ENCODE data around the gene FAM117B. TPM values are rescaled to one million over a fixed set of nuclear protein-coding genes. Genes with fewer than 3 reads are reported as not detected.

The FAM117B gene
- total RNA-seq, 3 donors from 2014 or later (not counting 1 experiment from before 2014, with no cell fraction given): 11.6 to 14.2 (median 13.1) TPM

- Histone ChIP-seq H3K4me3 (ENCODE audit: low read length) (no peak overlapping the region), H3K4me1 (ENCODE audit: control insufficient read depth, insufficient read depth, low read length) (no peaks in the 10 kb centered on the region), H3K36me3 (ENCODE audit: control insufficient read depth, insufficient read depth, low read length) (peaks cover 15% of the 10 kb centered on the region), H3K27me3 (ENCODE audit: control insufficient read depth, insufficient read depth, low read length) (no peaks in the 10 kb centered on the region), H3K9me3 (ENCODE audit: control insufficient read depth, insufficient read depth, low read length) (no peaks in the 10 kb centered on the region), H3K27ac (ENCODE audit: low read length) (no peak overlapping the region)
- DNase-seq (no peak), ATAC-seq (no peak)
- Mint-ChIP-seq H3K36me3 (peaks cover 8% of the 10 kb centered on the region), H3K27ac (no peak overlapping the region), H3K4me1 (peaks cover 0 to 7% of the 10 kb centered on the region in 2 donors), H3K9me3 (no peaks in the 10 kb centered on the region), H3K4me3 (no peak overlapping the region), H3K27me3 (ENCODE audit: low read depth in 2 of 2) (no peaks in the 10 kb centered on the region)
- TF ChIP-seq CTCF (IDR thresholded peaks at IDR 0.05): no peak
- WGBS (ENCODE audit: insufficient coverage): no CpG with 5 or more reads among the region's 2 CpGs
- intact Hi-C loops (cut with micrococcal nuclease): no loop called here
Measured at GRCh38 chr2:202778217-202778616, 143.4 kb downstream of the FAM117B start.

- Histone ChIP-seq H3K27ac (ENCODE audit: low read length) (no peak overlapping the region), H3K27me3 (ENCODE audit: control insufficient read depth, insufficient read depth, low read length) (no peaks in the 10 kb centered on the region), H3K9me3 (ENCODE audit: control insufficient read depth, insufficient read depth, low read length) (no peaks in the 10 kb centered on the region), H3K4me3 (ENCODE audit: low read length) (no peak overlapping the region), H3K4me1 (ENCODE audit: control insufficient read depth, insufficient read depth, low read length) (no peaks in the 10 kb centered on the region), H3K36me3 (ENCODE audit: control insufficient read depth, insufficient read depth, low read length) (peaks cover 14% of the 10 kb centered on the region)
- H3K4me1 Mint-ChIP-seq: no peaks in the 10 kb centered on the region
- no peak for DNase-seq
- no peaks in the 10 kb centered on the region for H3K9me3 Mint-ChIP-seq
- no peak overlapping the region for H3K4me3 Mint-ChIP-seq
- ATAC-seq: no peak
- TF ChIP-seq CTCF (IDR thresholded peaks at IDR 0.05): no peak
- peaks cover 8% of the 10 kb centered on the region for H3K36me3 Mint-ChIP-seq
- no peak overlapping the region for H3K27ac Mint-ChIP-seq
- intact Hi-C loops (cut with micrococcal nuclease): no loop called here
- H3K27me3 Mint-ChIP-seq (ENCODE audit: low read depth in 2 of 2): no peaks in the 10 kb centered on the region
Measured at GRCh38 chr2:202780514-202781021, 145.8 kb downstream of the FAM117B start.

GRCh38 chr2:202782940-202783558 is 148.3 kb downstream of the FAM117B start:
- Histone ChIP-seq H3K9me3 (ENCODE audit: control insufficient read depth, insufficient read depth, low read length) (no peaks in the 10 kb centered on the region), H3K36me3 (ENCODE audit: control insufficient read depth, insufficient read depth, low read length) (peaks cover 25% of the 10 kb centered on the region), H3K27ac (ENCODE audit: low read length) (no peak overlapping the region), H3K4me1 (ENCODE audit: control insufficient read depth, insufficient read depth, low read length) (no peaks in the 10 kb centered on the region), H3K4me3 (ENCODE audit: low read length) (no peak overlapping the region), H3K27me3 (ENCODE audit: control insufficient read depth, insufficient read depth, low read length) (no peaks in the 10 kb centered on the region)
- no peak for DNase-seq
- 94% methylated on average over 2 of the region's 3 CpGs for WGBS (ENCODE audit: insufficient coverage)
- no peak for ATAC-seq
- Mint-ChIP-seq H3K27me3 (ENCODE audit: low read depth in 2 of 2) (no peaks in the 10 kb centered on the region), H3K36me3 (peaks cover 24% of the 10 kb centered on the region), H3K4me3 (no peak overlapping the region), H3K4me1 (no peaks in the 10 kb centered on the region), H3K9me3 (no peaks in the 10 kb centered on the region), H3K27ac (no peak overlapping the region)
- intact Hi-C loops (cut with micrococcal nuclease): no loop called here
- TF ChIP-seq CTCF (IDR thresholded peaks at IDR 0.05): no peak

GRCh38 chr2:202786842-202787241 is 152.1 kb downstream of the FAM117B start:
- TF ChIP-seq CTCF (IDR thresholded peaks at IDR 0.05): no peak
- Mint-ChIP-seq H3K4me3 (no peak overlapping the region), H3K36me3 (peaks cover 17% of the 10 kb centered on the region), H3K27me3 (ENCODE audit: low read depth in 2 of 2) (no peaks in the 10 kb centered on the region), H3K27ac (no peak overlapping the region), H3K9me3 (no peaks in the 10 kb centered on the region), H3K4me1 (no peaks in the 10 kb centered on the region)
- Histone ChIP-seq H3K27ac (ENCODE audit: low read length) (no peak overlapping the region), H3K4me3 (ENCODE audit: low read length) (no peak overlapping the region), H3K9me3 (ENCODE audit: control insufficient read depth, insufficient read depth, low read length) (no peaks in the 10 kb centered on the region), H3K4me1 (ENCODE audit: control insufficient read depth, insufficient read depth, low read length) (no peaks in the 10 kb centered on the region), H3K27me3 (ENCODE audit: control insufficient read depth, insufficient read depth, low read length) (no peaks in the 10 kb centered on the region), H3K36me3 (ENCODE audit: control insufficient read depth, insufficient read depth, low read length) (peaks cover 17% of the 10 kb centered on the region)
- DNase-seq (no peak), ATAC-seq (no peak)
- intact Hi-C loops (cut with micrococcal nuclease): no loop called here
- 92% methylated on average over 2 of the region's 2 CpGs for WGBS (ENCODE audit: insufficient coverage)

All from natural killer cell (primary cell).